ENCODE data around the gene ST6GALNAC4. TPM values are rescaled to one million over a fixed set of nuclear protein-coding genes. Genes with fewer than 3 reads are reported as not detected.
A peak's percentile ranks its signal among the peaks of the same experiment; 100 is the strongest.

ST6GALNAC4 gene
- total and polyA plus RNA-seq, 8 donors, result 3.7 to 33.6 (median 13.0) TPM

- peaks cover 0 to 22% (median 14%) of the 10 kb centered on the region in 4 donors for H3K9me3 ChIP-seq
- no peak overlapping the region for H3K27ac ChIP-seq
- DNase-seq, result no peak
- WGBS, 5 donors, result 91 to 97% (median 96%) methylated on average over 6 of the region's 6 CpGs
- H3K4me3 ChIP-seq, result no peak overlapping the region
- peaks cover 15 to 22% (median 18%) of the 10 kb centered on the region in 4 donors for H3K4me1 ChIP-seq
- intact Hi-C loops (cut with DNase I; ENCODE audit: low total_unique reads), result no loop called here
- peaks cover 50 to 87% (median 83%) of the 10 kb centered on the region in 4 donors for H3K36me3 ChIP-seq
- TF ChIP-seq POLR2AphosphoS5 (IDR thresholded peaks at IDR 0.05) (no peak), POLR2A (IDR thresholded peaks at IDR 0.05) (no peak), CTCF (IDR thresholded peaks at IDR 0.05) (no peak), EP300 (IDR thresholded peaks at IDR 0.05) (no peak)
- H3K27me3 ChIP-seq, result no peaks in the 10 kb centered on the region
These were observed 24.0 kb downstream of the ST6GALNAC4 start for GRCh38 chr9:127892831-127893230.

- WGBS, 5 donors, result 90 to 98% (median 95%) methylated on average over 3 of the region's 3 CpGs
- no peak for TF ChIP-seq CTCF (IDR thresholded peaks at IDR 0.05)
- TF ChIP-seq EP300 (IDR thresholded peaks at IDR 0.05), result no peak
- TF ChIP-seq POLR2A (IDR thresholded peaks at IDR 0.05), result no peak
- TF ChIP-seq POLR2AphosphoS5 (IDR thresholded peaks at IDR 0.05), result no peak
- intact Hi-C loops (cut with DNase I; ENCODE audit: low total_unique reads), result no loop called here
- Histone ChIP-seq H3K9me3 (peaks cover 0 to 22% (median 14%) of the 10 kb centered on the region in 4 donors), H3K4me1 (peaks cover 5 to 7% (median 6%) of the 10 kb centered on the region in 4 donors), H3K27me3 (no peaks in the 10 kb centered on the region), H3K4me3 (no peak overlapping the region), H3K27ac (no peak overlapping the region), H3K36me3 (peaks cover 64 to 96% (median 94%) of the 10 kb centered on the region in 4 donors)
- DNase-seq, result no peak
These were observed 26.8 kb downstream of the ST6GALNAC4 start for GRCh38 chr9:127890053-127890452.

GRCh38 chr9:127887792-127888191, 29.0 kb downstream of the ST6GALNAC4 start:
- H3K4me3 ChIP-seq, result no peak overlapping the region

DNA sequence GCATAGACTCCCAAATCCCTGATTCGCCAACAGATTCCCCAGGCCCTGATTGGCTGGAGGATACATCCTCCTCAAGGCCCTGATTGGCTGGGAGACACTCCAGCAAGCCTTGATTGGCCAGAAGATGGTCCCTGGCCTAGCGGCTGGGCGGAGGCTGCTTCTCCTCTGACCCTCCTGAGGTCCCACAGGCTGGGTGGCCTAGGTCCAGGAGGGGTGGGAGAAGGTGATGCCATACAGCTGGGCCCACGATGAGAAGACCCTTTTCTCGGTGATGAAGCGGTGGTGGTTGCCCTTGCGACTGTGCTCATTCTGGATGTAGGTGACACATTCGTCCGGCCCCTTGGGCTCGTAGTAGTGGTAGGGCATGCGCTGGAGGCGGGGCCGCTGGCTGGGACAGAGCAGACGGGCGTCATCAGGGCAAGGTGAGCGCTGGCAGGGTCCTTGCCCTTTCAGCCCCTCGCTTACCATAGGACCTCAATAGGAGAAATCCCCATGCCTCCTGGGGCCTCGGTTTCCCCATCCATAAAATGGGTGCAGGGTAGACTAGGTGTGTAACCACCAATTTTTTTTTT, 30.4 kb downstream of the ST6GALNAC4 start:
- H3K4me1 ChIP-seq, result peaks cover 11 to 29% (median 22%) of the 10 kb centered on the region in 4 donors
- no peak overlapping the region for H3K27ac ChIP-seq
- no peaks in the 10 kb centered on the region for H3K9me3 ChIP-seq
- H3K36me3 ChIP-seq, result peaks cover 33 to 74% (median 68%) of the 10 kb centered on the region in 4 donors
- H3K4me3 ChIP-seq, result no peak overlapping the region
- WGBS, 5 donors, result 96 to 98% (median 97%) methylated on average over 15 to 18 of the region's 18 CpGs
- TF ChIP-seq CTCF (IDR thresholded peaks at IDR 0.05), result no peak
- no peak for TF ChIP-seq POLR2A (IDR thresholded peaks at IDR 0.05)
- TF ChIP-seq EP300 (IDR thresholded peaks at IDR 0.05), result no peak
- TF ChIP-seq POLR2AphosphoS5 (IDR thresholded peaks at IDR 0.05), result no peak
- peak in 1 of 2 donors; percentile 2 for DNase-seq
- intact Hi-C loops (cut with DNase I; ENCODE audit: low total_unique reads), result no loop called here
- no peaks in the 10 kb centered on the region for H3K27me3 ChIP-seq

More at GRCh38 chr9:127887792-127888191, 29.0 kb downstream of the ST6GALNAC4 start:
- H3K27me3 ChIP-seq, result no peaks in the 10 kb centered on the region
- TF ChIP-seq POLR2AphosphoS5 (IDR thresholded peaks at IDR 0.05), result no peak
- peaks cover 41 to 85% (median 79%) of the 10 kb centered on the region in 4 donors for H3K36me3 ChIP-seq
- peak in 1 of 2 donors; percentile 17 for DNase-seq
- WGBS, 5 donors, result 61 to 82% (median 78%) methylated on average over 2 of the region's 2 CpGs
- intact Hi-C loops (cut with DNase I; ENCODE audit: low total_unique reads), result no loop called here
- peaks cover 11 to 24% (median 20%) of the 10 kb centered on the region in 4 donors for H3K4me1 ChIP-seq
- H3K9me3 ChIP-seq, result peaks cover 0 to 4% (median 2%) of the 10 kb centered on the region in 4 donors
- H3K27ac ChIP-seq, result no peak overlapping the region

Data from stomach (tissue), 9 donors.